MCF 10A (cell line): ENCODE data around the gene SIRT7. TPM values are rescaled to one million over a fixed set of nuclear protein-coding genes. Genes with fewer than 3 reads are reported as not detected.

Experiments used
- BruUV-seq: library from RNA; stranded (reverse); fragments of 400-500 nt; replicated peaks from 2 replicates; lab custom pipeline; 2021; lab: Mats Ljungman, UMichigan
- CTCF ChIA-PET: fragments of 300-600 bp; sonication (Branson Sonifier 250); formaldehyde crosslinking; extraction: SDS; loops from one replicate; lab custom pipeline; 2021; ENCODE audit warnings: antibody characterized with exemption, inconsistent platforms; lab: Yijun Ruan, JAX
- POLR2A ChIA-PET: fragments of 300-600, 350-650 bp; sonication (Branson Sonifier 250); formaldehyde crosslinking; extraction: SDS; loops from one replicate; lab custom pipeline; 2020; ENCODE audit warnings: antibody characterized with exemption, inconsistent platforms; lab: Yijun Ruan, JAX
- DNase-seq: peaks from one replicate; pipeline ENCODE4 v3.0.0-alpha.2; 2018; ENCODE audit not compliant: unreplicated experiment
- H3K27ac Mint-ChIP-seq: one replicate; pipeline ENCODE4 v1.8.0; 2022; ENCODE audit warnings: mild to moderate bottlenecking, low read depth, mixed read lengths; ENCODE audit not compliant: unreplicated experiment
- H3K27me3 Mint-ChIP-seq: one replicate; pipeline ENCODE4 v1.8.0; 2022; ENCODE audit warnings: mixed read lengths; ENCODE audit not compliant: insufficient read depth, unreplicated experiment
- H3K36me3 Mint-ChIP-seq: one replicate; pipeline ENCODE4 v1.8.0; 2022; ENCODE audit warnings: mild to moderate bottlenecking, moderate library complexity, mixed read lengths; ENCODE audit not compliant: insufficient read depth, unreplicated experiment
- H3K4me1 Mint-ChIP-seq: one replicate; pipeline ENCODE4 v1.8.0; 2022; ENCODE audit warnings: mixed read lengths; ENCODE audit not compliant: insufficient read depth, unreplicated experiment
- H3K4me3 Mint-ChIP-seq: one replicate; pipeline ENCODE4 v1.8.0; 2022; ENCODE audit warnings: mild to moderate bottlenecking, moderate library complexity, mixed read lengths; ENCODE audit not compliant: unreplicated experiment
- H3K9me3 Mint-ChIP-seq: one replicate; pipeline ENCODE4 v1.8.0; 2022; ENCODE audit warnings: mixed read lengths; ENCODE audit not compliant: unreplicated experiment
- intact Hi-C: fragments of 100-400 bp; cut with micrococcal nuclease; formaldehyde crosslinking; loops from 2 replicates; pipeline ENCODE4 v1.14.1; 2022
- total RNA-seq: library from RNA; stranded (reverse); gene quantifications from 2 replicates; pipeline ENCODE4 v1.2.3, GENCODE V29; 2022
- TF ChIP-seq, protein P1 (sequence below): fragments of 200-600 bp; IDR thresholded peaks from one replicate; pipeline ENCODE4 v1.8.0; 2022; ENCODE audit warnings: antibody characterized with exemption, mild to moderate bottlenecking; ENCODE audit not compliant: unreplicated experiment

Gene SIRT7
- total RNA-seq, 1 experiment from 2014 or later = 36.6 TPM

DNA sequence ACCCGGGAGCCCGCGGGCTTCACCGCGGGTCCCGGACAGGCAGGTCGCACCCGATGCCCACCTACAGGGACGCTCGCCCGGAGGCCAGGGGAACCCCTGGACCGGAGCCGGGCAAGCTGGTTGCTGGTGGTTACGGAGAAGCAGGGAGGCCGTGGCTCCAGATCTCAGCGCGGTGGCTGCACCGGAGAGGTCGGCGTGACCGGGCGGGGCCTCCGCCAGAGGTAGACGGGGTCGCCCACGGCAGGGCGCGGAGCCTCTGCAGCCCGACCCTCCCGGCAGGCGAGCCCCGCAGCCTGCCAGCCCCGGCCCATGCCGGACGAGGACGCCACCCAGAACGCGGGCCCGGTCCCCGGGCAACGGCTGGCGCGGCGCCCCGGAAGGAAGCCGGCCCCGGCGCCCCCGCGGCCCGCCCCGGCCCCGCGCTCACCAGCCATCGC is 7.1 kb downstream of the SIRT7 start:
- ChIA-PET POLR2A (interaction anchor here (1.0 to 5.2 kb wide), 4 partner anchors 11 to 25 kb away, joined by 3 to 54 read pairs (median 5); partner anchors contain the start of genes ALYREF, ANAPC11 and MAFG), CTCF (no interaction called here)
- Mint-ChIP-seq H3K9me3 (no peaks in the 10 kb centered on the region), H3K27ac (no peak overlapping the region), H3K36me3 (peaks cover 42% of the 10 kb centered on the region), H3K4me3 (peak overlapping the region; percentile 72), H3K4me1 (peaks cover 22% of the 10 kb centered on the region), H3K27me3 (no peaks in the 10 kb centered on the region)
- intact Hi-C loops = loop anchor here (10.0 kb wide), 1 partner anchor 46 kb away; the partner anchor contains the start of gene P4HB
- BruUV-seq = no TSS peak
- TF ChIP-seq, protein P1, sequence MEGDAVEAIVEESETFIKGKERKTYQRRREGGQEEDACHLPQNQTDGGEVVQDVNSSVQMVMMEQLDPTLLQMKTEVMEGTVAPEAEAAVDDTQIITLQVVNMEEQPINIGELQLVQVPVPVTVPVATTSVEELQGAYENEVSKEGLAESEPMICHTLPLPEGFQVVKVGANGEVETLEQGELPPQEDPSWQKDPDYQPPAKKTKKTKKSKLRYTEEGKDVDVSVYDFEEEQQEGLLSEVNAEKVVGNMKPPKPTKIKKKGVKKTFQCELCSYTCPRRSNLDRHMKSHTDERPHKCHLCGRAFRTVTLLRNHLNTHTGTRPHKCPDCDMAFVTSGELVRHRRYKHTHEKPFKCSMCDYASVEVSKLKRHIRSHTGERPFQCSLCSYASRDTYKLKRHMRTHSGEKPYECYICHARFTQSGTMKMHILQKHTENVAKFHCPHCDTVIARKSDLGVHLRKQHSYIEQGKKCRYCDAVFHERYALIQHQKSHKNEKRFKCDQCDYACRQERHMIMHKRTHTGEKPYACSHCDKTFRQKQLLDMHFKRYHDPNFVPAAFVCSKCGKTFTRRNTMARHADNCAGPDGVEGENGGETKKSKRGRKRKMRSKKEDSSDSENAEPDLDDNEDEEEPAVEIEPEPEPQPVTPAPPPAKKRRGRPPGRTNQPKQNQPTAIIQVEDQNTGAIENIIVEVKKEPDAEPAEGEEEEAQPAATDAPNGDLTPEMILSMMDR = no peak
- DNase-seq = no peak

DNA sequence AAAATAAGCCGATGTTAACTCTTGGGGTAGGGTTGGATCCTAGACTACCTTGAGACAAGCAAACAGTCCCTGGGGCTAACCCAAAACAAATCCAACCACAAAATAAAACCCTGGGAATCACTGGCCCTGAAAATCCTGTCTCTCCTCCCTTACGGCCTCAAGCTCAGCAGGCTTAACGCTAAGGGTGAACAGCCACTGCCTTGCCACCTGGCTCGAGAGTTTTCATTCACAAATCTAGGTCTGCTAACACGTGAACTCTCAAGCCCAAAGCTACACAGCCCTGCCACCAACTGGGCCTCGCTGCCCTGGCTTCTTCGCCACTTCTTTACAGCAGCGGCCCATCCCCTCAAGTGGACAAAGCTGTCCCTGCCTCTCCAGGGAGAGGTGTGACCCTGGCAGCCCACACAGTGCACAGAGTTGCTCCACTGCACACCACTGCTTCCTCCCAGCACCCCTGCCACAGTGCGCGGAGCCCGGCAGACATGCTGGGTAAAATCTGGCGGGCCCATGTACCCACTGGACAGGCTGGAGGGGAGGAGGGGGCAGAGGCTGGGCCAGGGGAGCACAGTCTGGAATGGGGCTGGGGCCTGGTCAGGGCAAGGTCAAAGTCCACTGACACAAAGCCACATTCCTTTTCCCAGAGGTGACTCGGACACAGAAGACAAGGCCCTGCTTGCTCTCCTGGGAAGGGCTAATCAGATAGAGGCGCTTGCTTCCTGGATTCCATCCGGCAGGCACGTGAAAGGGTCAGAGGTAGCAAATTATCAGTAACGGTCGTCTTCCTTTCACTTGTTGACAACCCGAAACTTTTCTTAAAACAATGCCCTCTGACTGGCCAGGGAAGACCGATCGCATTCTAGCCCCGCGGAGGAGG is 7.8 kb downstream of the SIRT7 start:
- Mint-ChIP-seq H3K9me3 (no peaks in the 10 kb centered on the region), H3K36me3 (peaks cover 40% of the 10 kb centered on the region), H3K27me3 (no peaks in the 10 kb centered on the region), H3K27ac (no peak overlapping the region), H3K4me1 (peaks cover 20% of the 10 kb centered on the region), H3K4me3 (peak overlapping the region; percentile 72)
- CTCF ChIA-PET = interaction anchor here (0.5 to 1.0 kb wide), 2 partner anchors 13 to 185 kb away, joined by 3 to 4 read pairs; no protein-coding TSS in a partner anchor
- TF ChIP-seq, protein P1 = no peak
- intact Hi-C loops = loop anchor here (10.0 kb wide), 1 partner anchor 45 kb away; the partner anchor contains the start of gene P4HB
- POLR2A ChIA-PET = interaction anchor here (0.6 to 5.2 kb wide), 8 partner anchors 10 to 185 kb away, joined by 3 to 54 read pairs (median 3); partner anchors contain the start of genes ALYREF, ANAPC11 and MAFG
- BruUV-seq = no TSS peak
- DNase-seq = no peak

DNA sequence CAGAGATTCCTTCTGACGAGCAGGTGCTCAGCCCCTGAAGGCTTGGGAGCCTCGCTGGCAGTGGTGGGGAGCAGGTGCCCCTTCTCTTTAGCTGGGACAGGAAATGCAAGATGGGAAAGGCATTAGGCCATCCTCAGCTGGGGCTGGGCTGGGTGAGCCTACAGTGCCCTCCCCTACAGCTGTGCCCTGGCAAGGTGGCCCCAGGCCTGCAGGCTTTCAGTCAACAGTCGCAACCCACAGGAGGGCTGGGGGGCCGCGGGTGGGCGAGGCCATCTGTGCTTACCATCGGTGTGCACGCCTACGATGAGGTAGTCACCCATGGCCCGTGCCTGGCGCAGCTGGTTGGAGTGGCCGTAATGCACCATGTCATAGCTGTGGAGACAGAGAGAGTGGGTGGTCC is 8.7 kb downstream of the SIRT7 start:
- H3K4me3 Mint-ChIP-seq = no peak overlapping the region

More for the DNA sequence above, 8.7 kb downstream of the SIRT7 start:
- Mint-ChIP-seq H3K27me3 (no peaks in the 10 kb centered on the region), H3K27ac (no peak overlapping the region), H3K9me3 (no peaks in the 10 kb centered on the region), H3K36me3 (peaks cover 32% of the 10 kb centered on the region), H3K4me1 (peaks cover 20% of the 10 kb centered on the region)
- TF ChIP-seq, protein P1 = no peak
- BruUV-seq = no TSS peak
- intact Hi-C loops = no loop called here
- CTCF ChIA-PET = interaction anchor here (0.5 to 1.0 kb wide), 2 partner anchors 12 to 184 kb away, joined by 3 to 4 read pairs; no protein-coding TSS in a partner anchor
- no peak for DNase-seq
- POLR2A ChIA-PET = interaction anchor here (0.6 to 1.2 kb wide), 3 partner anchors 11 to 93 kb away, joined by 3 read pairs; no protein-coding TSS in a partner anchor
